C4-2B (cell line): ENCODE results near the gene SMCO3.

Experiments used
- CTCF ChIP-seq: fragments of 450-650 bp; conservative IDR thresholded peaks from 2 replicates; pipeline ENCODE4 v1.5.1; 2017; ENCODE audit warnings: mild to moderate bottlenecking
- ZFX ChIP-seq: fragments of 450-650 bp; IDR thresholded peaks from 2 replicates; pipeline ENCODE4 v1.6.1; 2017

DNA sequence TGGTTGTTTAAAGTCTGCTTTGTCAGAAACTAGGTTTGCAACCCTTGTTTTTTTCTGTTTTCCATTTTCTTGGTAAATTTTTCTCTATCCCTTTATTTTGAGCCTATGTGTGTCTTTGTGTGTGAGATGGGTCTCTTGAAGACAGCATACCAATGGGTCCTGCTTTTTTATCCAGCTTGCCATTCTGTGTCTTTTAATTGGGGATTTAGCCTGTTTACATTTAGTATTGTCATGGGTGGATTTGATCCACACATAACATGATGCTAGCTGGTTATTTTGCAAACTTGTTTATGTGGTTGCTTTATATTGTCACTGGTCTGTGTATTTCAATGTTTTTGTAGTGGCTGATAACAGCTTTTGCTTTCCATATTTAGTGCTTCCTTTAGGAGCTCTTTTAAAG, 46.5 kb upstream of the SMCO3 start:
- TF ChIP-seq CTCF (no peak), ZFX (no peak)
